ENCODE data around the gene ROBO2. TPM values are rescaled to one million over a fixed set of nuclear protein-coding genes. Genes with fewer than 3 reads are reported as not detected.

The ROBO2 gene
- polyA plus RNA-seq, 1 donor from 2014 or later: 55.5 TPM

Small RNA genes lying within 50 kb of the gene (small RNA-seq; reads per million reads assigned to genes)
- 0 to 0.03 (median 0) reads per million in 3 experiments for gene RNU6-386P
